GM10266 (cell line): ENCODE results near the gene TUT7.

Experiments
- DNase-seq: peaks from one replicate; pipeline ENCODE4 v3.0.0; 2012; ENCODE audit errors: extremely low spot score
- CTCF ChIP-seq: IDR thresholded peaks from 2 replicates; pipeline ENCODE4 v1.5.1; 2012; ENCODE audit warnings: mild to moderate bottlenecking, low read depth; ENCODE audit not compliant: control insufficient read depth, insufficient read depth; ENCODE audit errors: missing control alignments

Gene TUT7

GRCh38 chr9:86376016-86376415, 21.8 kb upstream of the TUT7 start:
- TF ChIP-seq CTCF: no peak
- no peak for DNase-seq

GRCh38 chr9:86369810-86370209, 15.6 kb upstream of the TUT7 start:
- DNase-seq: no peak
- TF ChIP-seq CTCF: no peak

GRCh38 chr9:86368871-86369521, 14.8 kb upstream of the TUT7 start:
- no peak for DNase-seq
- no peak for TF ChIP-seq CTCF

GRCh38 chr9:86361176-86361575, 7.0 kb upstream of the TUT7 start:
- DNase-seq: no peak
- TF ChIP-seq CTCF: no peak

- DNase-seq: no peak
- no peak for TF ChIP-seq CTCF
Measured at GRCh38 chr9:86359151-86359879, 5.1 kb upstream of the TUT7 start.

- DNase-seq: no peak
- TF ChIP-seq CTCF: no peak
Measured at GRCh38 chr9:86356871-86357866, 3.0 kb upstream of the TUT7 start.
